H1 (cell line): ENCODE results near the gene DRGX.

Source experiments
- CEBPB ChIP-seq: IDR thresholded peaks from 2 replicates; pipeline ENCODE4 v1.6.1; 2012; ENCODE audit warnings: low read depth, low read length
- CREB1 ChIP-seq: IDR thresholded peaks from 2 replicates; pipeline ENCODE4 v1.6.1; 2012; ENCODE audit warnings: inconsistent platforms
- EZH2 ChIP-seq: fragments of 200-600 bp; sonication (generic); IDR thresholded peaks from 2 replicates; pipeline ENCODE4 v1.7.1; 2012; ENCODE audit warnings: low read depth, mild to moderate bottlenecking, moderate library complexity, low read length, inconsistent platforms; ENCODE audit not compliant: severe bottlenecking
- HDAC2 ChIP-seq, 2 experiments: fragments of 300-600 bp in 1 of 2; sonication (generic) in 1 of 2; IDR thresholded peaks; 2 replicates each; pipeline ENCODE4 v1.6.1; 2011 to 2012; ENCODE audit warnings: low read depth in 2 of 2, low read length in 2 of 2, mild to moderate bottlenecking in 2 of 2, moderate library complexity in 2 of 2, borderline replicate concordance in 1 of 2, inconsistent platforms in 1 of 2
- NRF1 ChIP-seq: IDR thresholded peaks from 2 replicates; pipeline ENCODE4 v1.6.1; 2011; ENCODE audit warnings: mild to moderate bottlenecking, low read depth, low read length, improper control_type of control experiment
- POLR2AphosphoS5 ChIP-seq: IDR thresholded peaks from 2 replicates; pipeline ENCODE4 v1.6.1; 2011; ENCODE audit warnings: low read depth, low read length
- RFX5 ChIP-seq: IDR thresholded peaks from 2 replicates; pipeline ENCODE4 v1.6.1; 2011; ENCODE audit warnings: low read depth, low read length, improper control_type of control experiment, borderline replicate concordance
- RNF2 ChIP-seq: fragments of 200-900, 300-1000 bp; sonication (generic); IDR thresholded peaks from 2 replicates; pipeline ENCODE4 v1.7.1; 2016; ENCODE audit warnings: borderline replicate concordance, low read depth, mild to moderate bottlenecking, antibody characterized with exemption, low read length; ENCODE audit not compliant: poor library complexity, severe bottlenecking; ENCODE audit errors: missing control alignments
- TAF1 ChIP-seq: IDR thresholded peaks from 2 replicates; pipeline ENCODE4 v1.6.1; 2011; ENCODE audit warnings: mild to moderate bottlenecking, low read depth, low read length
- TF ChIP-seq, protein P1 (sequence below), 3 experiments: IDR thresholded peaks; 1 replicate in 2 of 3; 2 replicates in 1 of 3; pipeline versions ENCODE4 v1.5.1 to v1.6.1; 2011; ENCODE audit warnings: low read length in 3 of 3, mild to moderate bottlenecking in 3 of 3, inconsistent platforms in 2 of 3, low read depth in 1 of 3, moderate library complexity in 1 of 3; ENCODE audit not compliant: insufficient read depth in 1 of 3; ENCODE audit errors: control extremely low read depth in 1 of 3

DNA sequence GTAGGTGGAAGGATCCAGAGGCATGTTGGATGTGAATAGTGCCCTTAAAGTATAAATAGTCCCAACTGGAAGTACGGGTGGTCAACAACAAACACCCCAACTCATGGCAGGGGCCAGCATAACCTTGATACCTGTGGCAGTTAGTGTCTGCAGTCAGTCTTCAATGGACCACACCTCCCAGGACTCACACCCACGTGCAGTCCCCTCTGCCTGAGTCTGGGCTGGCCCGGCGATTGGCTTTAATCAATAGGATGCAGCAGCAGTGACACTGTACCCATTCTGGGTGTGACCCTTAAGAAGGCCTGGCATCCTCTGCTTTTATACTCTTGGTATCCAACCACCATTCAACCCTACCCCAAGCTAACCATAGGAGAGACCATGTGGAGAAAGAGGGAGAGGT lies 18.6 kb downstream of the DRGX start:
- TF ChIP-seq EZH2 (no peak), RNF2 (no peak), HDAC2 (IDR thresholded peaks at IDR 0.05; ENCODE audit: borderline replicate concordance in 1 of 2, low read depth in 2 of 2, low read length in 2 of 2) (no peak), POLR2AphosphoS5 (no peak), CREB1 (no peak), TAF1 (no peak), CEBPB (no peak), RFX5 (no peak), NRF1 (no peak)
- TF ChIP-seq, protein P1, sequence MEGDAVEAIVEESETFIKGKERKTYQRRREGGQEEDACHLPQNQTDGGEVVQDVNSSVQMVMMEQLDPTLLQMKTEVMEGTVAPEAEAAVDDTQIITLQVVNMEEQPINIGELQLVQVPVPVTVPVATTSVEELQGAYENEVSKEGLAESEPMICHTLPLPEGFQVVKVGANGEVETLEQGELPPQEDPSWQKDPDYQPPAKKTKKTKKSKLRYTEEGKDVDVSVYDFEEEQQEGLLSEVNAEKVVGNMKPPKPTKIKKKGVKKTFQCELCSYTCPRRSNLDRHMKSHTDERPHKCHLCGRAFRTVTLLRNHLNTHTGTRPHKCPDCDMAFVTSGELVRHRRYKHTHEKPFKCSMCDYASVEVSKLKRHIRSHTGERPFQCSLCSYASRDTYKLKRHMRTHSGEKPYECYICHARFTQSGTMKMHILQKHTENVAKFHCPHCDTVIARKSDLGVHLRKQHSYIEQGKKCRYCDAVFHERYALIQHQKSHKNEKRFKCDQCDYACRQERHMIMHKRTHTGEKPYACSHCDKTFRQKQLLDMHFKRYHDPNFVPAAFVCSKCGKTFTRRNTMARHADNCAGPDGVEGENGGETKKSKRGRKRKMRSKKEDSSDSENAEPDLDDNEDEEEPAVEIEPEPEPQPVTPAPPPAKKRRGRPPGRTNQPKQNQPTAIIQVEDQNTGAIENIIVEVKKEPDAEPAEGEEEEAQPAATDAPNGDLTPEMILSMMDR (IDR thresholded peaks at IDR 0.05; ENCODE audit: control extremely low read depth in 1 of 3, insufficient read depth in 1 of 3, low read depth in 1 of 3, low read length in 3 of 3): no peak
